Measurements from ENCODE around the gene GNG11. TPM values are rescaled to one million over a fixed set of nuclear protein-coding genes. Genes with fewer than 3 reads are reported as not detected.

Gene GNG11
- total and polyA plus RNA-seq, 2 of the 13 experiments (the other 11 are each of a cell fraction or from before 2014, with no cell fraction given) = not detected

DNA sequence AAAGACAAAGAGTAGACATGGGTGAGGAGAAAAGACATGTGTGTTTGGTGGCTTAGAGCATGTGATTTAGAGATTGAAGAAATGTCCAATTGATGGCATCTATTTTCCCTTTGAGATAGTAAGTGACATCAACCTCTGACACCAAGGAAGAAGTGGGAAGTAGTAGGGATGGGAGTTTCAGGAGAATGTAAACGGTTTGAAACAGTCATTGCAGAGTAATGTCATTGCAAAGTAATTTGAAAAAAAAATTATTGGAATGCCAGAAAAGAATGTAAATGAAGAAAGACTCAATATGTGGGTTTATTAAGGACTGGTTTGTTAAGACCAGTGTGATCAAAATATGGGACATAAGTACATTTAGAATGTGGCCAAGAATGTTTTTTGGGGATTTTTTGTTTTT, 26.6 kb downstream of the GNG11 start:
- Histone ChIP-seq H3K36me3 (replicated peaks in 1 of 2; ENCODE audit: control insufficient read depth in 1 of 2, insufficient read depth in 2 of 2, low read length in 2 of 2) (no peaks in the 10 kb centered on the region), H3K4me3 (replicated peaks in 1 of 3; ENCODE audit: insufficient read depth in 1 of 3, low read depth in 2 of 3, low read length in 3 of 3) (no peak overlapping the region), H3K9me3 (ENCODE audit: low read length) (no peaks in the 10 kb centered on the region), H4K20me1 (ENCODE audit: insufficient read depth, low read length) (no peaks in the 10 kb centered on the region), H3K79me2 (ENCODE audit: insufficient read depth, low read length) (no peaks in the 10 kb centered on the region), H3K27me3 (ENCODE audit: control insufficient read depth in 1 of 2, insufficient read depth in 2 of 2, low read length in 2 of 2) (no peaks in the 10 kb centered on the region), H3K9ac (ENCODE audit: insufficient read depth, low read depth, low read length) (no peak overlapping the region), H2AFZ (ENCODE audit: low read length) (no peak overlapping the region), H3K27ac (ENCODE audit: extremely low read length, insufficient read depth, low read length) (no peak overlapping the region), H3K4me2 (ENCODE audit: low read depth, low read length) (no peak overlapping the region), H3K4me1 (ENCODE audit: insufficient read depth, low read length) (no peaks in the 10 kb centered on the region)
- no peak for ATAC-seq
- POLR2A ChIA-PET = no interaction called here
- BruUV-seq (replicated peaks) = no TSS peak
- intact Hi-C loops (cut with micrococcal nuclease; ENCODE audit: unreplicated experiment) = no loop called here
- TF ChIP-seq, protein P1, sequence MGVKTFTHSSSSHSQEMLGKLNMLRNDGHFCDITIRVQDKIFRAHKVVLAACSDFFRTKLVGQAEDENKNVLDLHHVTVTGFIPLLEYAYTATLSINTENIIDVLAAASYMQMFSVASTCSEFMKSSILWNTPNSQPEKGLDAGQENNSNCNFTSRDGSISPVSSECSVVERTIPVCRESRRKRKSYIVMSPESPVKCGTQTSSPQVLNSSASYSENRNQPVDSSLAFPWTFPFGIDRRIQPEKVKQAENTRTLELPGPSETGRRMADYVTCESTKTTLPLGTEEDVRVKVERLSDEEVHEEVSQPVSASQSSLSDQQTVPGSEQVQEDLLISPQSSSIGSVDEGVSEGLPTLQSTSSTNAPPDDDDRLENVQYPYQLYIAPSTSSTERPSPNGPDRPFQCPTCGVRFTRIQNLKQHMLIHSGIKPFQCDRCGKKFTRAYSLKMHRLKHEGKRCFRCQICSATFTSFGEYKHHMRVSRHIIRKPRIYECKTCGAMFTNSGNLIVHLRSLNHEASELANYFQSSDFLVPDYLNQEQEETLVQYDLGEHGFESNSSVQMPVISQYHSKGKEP (CRISPR knock-in tag; IDR thresholded peaks at IDR 0.05) = no peak
- no peak for DNase-seq (ENCODE audit: low spot score)
- in situ Hi-C loops (cut with HindIII; ENCODE audit: extremely low pct_ligation_motif_present, low pct_unique_long_range_greater_than_20kb) = no loop called here
- CTCF ChIA-PET (ENCODE audit: low intra/inter-chr PET ratio, low total read pairs) = no interaction called here
- 0% methylated on average over 1 of the region's 1 CpG for WGBS (ENCODE audit: low lambda C conversion rate)
- no peak for FAIRE-seq

GRCh38 chr7:93948873-93949272, 27.3 kb downstream of the GNG11 start:
- no peaks in the 10 kb centered on the region for H4K20me1 ChIP-seq (ENCODE audit: insufficient read depth, low read length)
- H3K27me3 ChIP-seq (ENCODE audit: control insufficient read depth in 1 of 2, insufficient read depth in 2 of 2, low read length in 2 of 2) = no peaks in the 10 kb centered on the region
- no peak overlapping the region for H3K9ac ChIP-seq (ENCODE audit: insufficient read depth, low read depth, low read length)
- DNase-seq (ENCODE audit: low spot score) (no peak), ATAC-seq (no peak), FAIRE-seq (no peak)
- no TSS peak for BruUV-seq (replicated peaks)
- in situ Hi-C loops (cut with HindIII; ENCODE audit: extremely low pct_ligation_motif_present, low pct_unique_long_range_greater_than_20kb) = no loop called here
- H3K9me3 ChIP-seq (ENCODE audit: low read length) = no peaks in the 10 kb centered on the region
- no peaks in the 10 kb centered on the region for H3K4me1 ChIP-seq (ENCODE audit: insufficient read depth, low read length)
- intact Hi-C loops (cut with micrococcal nuclease; ENCODE audit: unreplicated experiment) = no loop called here
- WGBS (ENCODE audit: low lambda C conversion rate) = 0% methylated on average over 2 of the region's 2 CpGs
- ChIA-PET POLR2A (no interaction called here), CTCF (ENCODE audit: low intra/inter-chr PET ratio, low total read pairs) (no interaction called here)
- no peaks in the 10 kb centered on the region for H3K36me3 ChIP-seq (replicated peaks in 1 of 2; ENCODE audit: control insufficient read depth in 1 of 2, insufficient read depth in 2 of 2, low read length in 2 of 2)
- H3K4me2 ChIP-seq (ENCODE audit: low read depth, low read length) = no peak overlapping the region
- no peak overlapping the region for H3K4me3 ChIP-seq (replicated peaks in 1 of 3; ENCODE audit: insufficient read depth in 1 of 3, low read depth in 2 of 3, low read length in 3 of 3)
- H3K79me2 ChIP-seq (ENCODE audit: insufficient read depth, low read length) = no peaks in the 10 kb centered on the region
- H3K27ac ChIP-seq (ENCODE audit: extremely low read length, insufficient read depth, low read length) = no peak overlapping the region
- H2AFZ ChIP-seq (ENCODE audit: low read length) = no peak overlapping the region
- TF ChIP-seq HNRNPK (IDR thresholded peaks at IDR 0.05; ENCODE audit: low read depth, low read length, poor library complexity, severe bottlenecking) (peak; percentile 34), RBM39 (IDR thresholded peaks at IDR 0.05; ENCODE audit: low read depth, low read length, poor library complexity, severe bottlenecking) (no peak)
- TF ChIP-seq, protein P2, sequence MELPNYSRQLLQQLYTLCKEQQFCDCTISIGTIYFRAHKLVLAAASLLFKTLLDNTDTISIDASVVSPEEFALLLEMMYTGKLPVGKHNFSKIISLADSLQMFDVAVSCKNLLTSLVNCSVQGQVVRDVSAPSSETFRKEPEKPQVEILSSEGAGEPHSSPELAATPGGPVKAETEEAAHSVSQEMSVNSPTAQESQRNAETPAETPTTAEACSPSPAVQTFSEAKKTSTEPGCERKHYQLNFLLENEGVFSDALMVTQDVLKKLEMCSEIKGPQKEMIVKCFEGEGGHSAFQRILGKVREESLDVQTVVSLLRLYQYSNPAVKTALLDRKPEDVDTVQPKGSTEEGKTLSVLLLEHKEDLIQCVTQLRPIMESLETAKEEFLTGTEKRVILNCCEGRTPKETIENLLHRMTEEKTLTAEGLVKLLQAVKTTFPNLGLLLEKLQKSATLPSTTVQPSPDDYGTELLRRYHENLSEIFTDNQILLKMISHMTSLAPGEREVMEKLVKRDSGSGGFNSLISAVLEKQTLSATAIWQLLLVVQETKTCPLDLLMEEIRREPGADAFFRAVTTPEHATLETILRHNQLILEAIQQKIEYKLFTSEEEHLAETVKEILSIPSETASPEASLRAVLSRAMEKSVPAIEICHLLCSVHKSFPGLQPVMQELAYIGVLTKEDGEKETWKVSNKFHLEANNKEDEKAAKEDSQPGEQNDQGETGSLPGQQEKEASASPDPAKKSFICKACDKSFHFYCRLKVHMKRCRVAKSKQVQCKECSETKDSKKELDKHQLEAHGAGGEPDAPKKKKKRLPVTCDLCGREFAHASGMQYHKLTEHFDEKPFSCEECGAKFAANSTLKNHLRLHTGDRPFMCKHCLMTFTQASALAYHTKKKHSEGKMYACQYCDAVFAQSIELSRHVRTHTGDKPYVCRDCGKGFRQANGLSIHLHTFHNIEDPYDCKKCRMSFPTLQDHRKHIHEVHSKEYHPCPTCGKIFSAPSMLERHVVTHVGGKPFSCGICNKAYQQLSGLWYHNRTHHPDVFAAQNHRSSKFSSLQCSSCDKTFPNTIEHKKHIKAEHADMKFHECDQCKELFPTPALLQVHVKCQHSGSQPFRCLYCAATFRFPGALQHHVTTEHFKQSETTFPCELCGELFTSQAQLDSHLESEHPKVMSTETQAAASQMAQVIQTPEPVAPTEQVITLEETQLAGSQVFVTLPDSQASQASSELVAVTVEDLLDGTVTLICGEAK (IDR thresholded peaks at IDR 0.05) = no peak
- TF ChIP-seq, protein P2 (CRISPR knock-in tag; IDR thresholded peaks at IDR 0.05) = no peak
- TF ChIP-seq, protein P3, sequence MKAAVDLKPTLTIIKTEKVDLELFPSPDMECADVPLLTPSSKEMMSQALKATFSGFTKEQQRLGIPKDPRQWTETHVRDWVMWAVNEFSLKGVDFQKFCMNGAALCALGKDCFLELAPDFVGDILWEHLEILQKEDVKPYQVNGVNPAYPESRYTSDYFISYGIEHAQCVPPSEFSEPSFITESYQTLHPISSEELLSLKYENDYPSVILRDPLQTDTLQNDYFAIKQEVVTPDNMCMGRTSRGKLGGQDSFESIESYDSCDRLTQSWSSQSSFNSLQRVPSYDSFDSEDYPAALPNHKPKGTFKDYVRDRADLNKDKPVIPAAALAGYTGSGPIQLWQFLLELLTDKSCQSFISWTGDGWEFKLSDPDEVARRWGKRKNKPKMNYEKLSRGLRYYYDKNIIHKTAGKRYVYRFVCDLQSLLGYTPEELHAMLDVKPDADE (CRISPR knock-in tag; IDR thresholded peaks at IDR 0.05) = no peak
